ENCODE data around the gene DNAH17. TPM values are rescaled to one million over a fixed set of nuclear protein-coding genes. Genes with fewer than 3 reads are reported as not detected.

Gene DNAH17
- polyA plus RNA-seq, 1 donor, result 3.3 TPM

GRCh38 chr17:78427140-78427539 lies 150.1 kb downstream of the DNAH17 start:
- DNase-seq, result no peak

- DNase-seq, result no peak
Observed at GRCh38 chr17:78426293-78426879, 150.8 kb downstream of the DNAH17 start.

GRCh38 chr17:78425429-78425828 lies 151.8 kb downstream of the DNAH17 start:
- no peak for DNase-seq

GRCh38 chr17:78423961-78424675 lies 153.1 kb downstream of the DNAH17 start:
- no peak for DNase-seq

GRCh38 chr17:78422872-78423588 lies 154.2 kb downstream of the DNAH17 start:
- DNase-seq, result no peak

- DNase-seq, result no peak
Observed at GRCh38 chr17:78422267-78422605, 155.0 kb downstream of the DNAH17 start.

GRCh38 chr17:78421534-78422266 lies 155.5 kb downstream of the DNAH17 start:
- DNase-seq, result peak; percentile 62

GRCh38 chr17:78421084-78421533 lies 156.1 kb downstream of the DNAH17 start:
- DNase-seq, result no peak

- DNase-seq, result no peak
Observed at GRCh38 chr17:78419970-78420815, 157.0 kb downstream of the DNAH17 start.

- no peak for DNase-seq
Observed at GRCh38 chr17:78418326-78419026, 158.7 kb downstream of the DNAH17 start.

- no peak for DNase-seq
Observed at GRCh38 chr17:78417531-78417909, 159.7 kb downstream of the DNAH17 start.

GRCh38 chr17:78416791-78417530 lies 160.2 kb downstream of the DNAH17 start:
- no peak for DNase-seq

GRCh38 chr17:78415821-78416711 lies 161.1 kb downstream of the DNAH17 start:
- DNase-seq, result no peak

- DNase-seq, result no peak
Observed at GRCh38 chr17:78414178-78415162, 162.7 kb downstream of the DNAH17 start.

- DNase-seq, result no peak
Observed at GRCh38 chr17:78412403-78412802, 164.8 kb downstream of the DNAH17 start.

- DNase-seq, result no peak
Observed at GRCh38 chr17:78411241-78411857, 165.8 kb downstream of the DNAH17 start.

- no peak for DNase-seq
Observed at GRCh38 chr17:78409191-78409928, 167.8 kb downstream of the DNAH17 start.

All from hindlimb muscle (tissue), 1 donor.